Gastroesophageal sphincter (tissue), 3 donors: Measurements from ENCODE around the gene MAN2B1.

Source experiments
- CTCF ChIP-seq, 4 experiments: fragments of 200-600 bp in 2 of 4; fragments of 450-650 bp in 2 of 4; sonication (generic) in 1 of 4; IDR thresholded peaks; one replicate each; pipeline ENCODE4 v1.5.1; 2017 to 2019; ENCODE audit warnings: antibody characterized with exemption in 4 of 4, mild to moderate bottlenecking in 2 of 4, moderate library complexity in 2 of 4
- POLR2A ChIP-seq, 2 donors: fragments of 450-650 bp; IDR thresholded peaks; one replicate each; pipeline ENCODE4 v1.6.1; 2017; ENCODE audit warnings: antibody characterized with exemption in 2 of 2, mild to moderate bottlenecking in 2 of 2, moderate library complexity in 1 of 2
- POLR2AphosphoS5 ChIP-seq: sonication (generic); formaldehyde crosslinking; IDR thresholded peaks from one replicate; pipeline ENCODE4 v1.6.1; 2017; ENCODE audit warnings: antibody characterized with exemption

GRCh38 chr19:12623361-12624031 lies 43.0 kb downstream of the MAN2B1 start:
- TF ChIP-seq CTCF (IDR thresholded peaks at IDR 0.05), result no peak
- TF ChIP-seq POLR2AphosphoS5, result no peak
- no peak for TF ChIP-seq POLR2A (IDR thresholded peaks at IDR 0.05)
